K562 (cell line): ENCODE data around the gene TMEM222. TPM values are rescaled to one million over a fixed set of nuclear protein-coding genes. Genes with fewer than 3 reads are reported as not detected.

Experiments
- BACH1 ChIP-seq: fragments of 200-800 bp; sonication (Bioruptor generic); IDR thresholded peaks from 2 replicates; pipeline ENCODE4 v1.6.1; 2016; ENCODE audit warnings: missing genetic modification characterization, missing compliant biosample characterization
- KLF1 ChIP-seq: fragments of 450-650 bp; IDR thresholded peaks from 2 replicates; pipeline ENCODE4 v1.6.1; 2016; ENCODE audit warnings: missing genetic modification characterization, missing compliant biosample characterization
- NELFE ChIP-seq: IDR thresholded peaks from 2 replicates; pipeline ENCODE4 v1.6.1; 2011; ENCODE audit warnings: mild to moderate bottlenecking; ENCODE audit not compliant: insufficient read depth, insufficient read length
- NFE2 ChIP-seq: IDR thresholded peaks from 2 replicates; pipeline ENCODE4 v1.6.1; 2014; ENCODE audit warnings: antibody characterized with exemption, low read depth
- RBFOX2 ChIP-seq: fragments of 200-400 bp; formaldehyde crosslinking; IDR thresholded peaks from 2 replicates; pipeline ENCODE4 v1.6.1; 2017; ENCODE audit warnings: low read depth, mild to moderate bottlenecking, low read length, moderate library complexity
- RREB1 ChIP-seq: fragments of 250-450 bp; sonication (Bioruptor Pico); IDR thresholded peaks from 2 replicates; pipeline ENCODE4 v1.4.0; 2020
- TAF1 ChIP-seq: IDR thresholded peaks from 2 replicates; pipeline ENCODE4 v1.6.1; 2011; ENCODE audit warnings: mild to moderate bottlenecking, low read length, moderate library complexity; ENCODE audit not compliant: insufficient read depth, control insufficient read depth, severe bottlenecking; ENCODE audit errors: extremely low read depth
- XRCC5 ChIP-seq: fragments of 200-400 bp; formaldehyde crosslinking; IDR thresholded peaks from 2 replicates; pipeline ENCODE4 v1.6.1; 2017; ENCODE audit warnings: low read depth, mild to moderate bottlenecking, low read length
- YY1 ChIP-seq, 3 experiments: IDR thresholded peaks; 2 replicates each; pipeline ENCODE4 v1.6.1; 2011; ENCODE audit warnings: low read length in 2 of 3, mild to moderate bottlenecking in 2 of 3, moderate library complexity in 2 of 3, borderline replicate concordance in 1 of 3, control low read depth in 1 of 3, low read depth in 1 of 3; ENCODE audit not compliant: insufficient read depth in 3 of 3, insufficient replicate concordance in 2 of 3, control insufficient read depth in 1 of 3, insufficient read length in 1 of 3; ENCODE audit errors: extremely low read depth in 1 of 3
- ZNF668 ChIP-seq: fragments of 250-450 bp; sonication (Bioruptor Pico); IDR thresholded peaks from 2 replicates; pipeline ENCODE4 v1.8.0; 2022; ENCODE audit warnings: mild to moderate bottlenecking, inconsistent platforms
- polyA plus RNA-seq, 8 experiments: library from polyadenylated mRNA; depleted of rRNA in 4 of 8; stranded (reverse) in 5 of 8; unstranded in 3 of 8; fragments of >200 nt; fragmentation: Nextera tagmentation in 2 of 8; fragmentation: Illumina TruSeq in 1 of 8; extraction: Ambion mirVana in 2 of 8; extraction: Trizol in 1 of 8; gene quantifications; 2 replicates each; pipeline versions ENCODE4 v1.2.1 to v1.2.3, GENCODE V29; 2011 to 2014; ENCODE audit warnings: inconsistent platforms in 1 of 8, missing spikeins in 1 of 8
- total RNA-seq, 7 experiments: library from RNA; depleted of rRNA in 6 of 7; stranded (reverse); fragments of >200 nt in 6 of 7; fragmentation: Illumina TruSeq in 2 of 7; extraction: Trizol in 2 of 7; gene quantifications; 2 replicates each; pipeline versions ENCODE4 v1.2.1 to v1.2.3, GENCODE V29; 2011 to 2021; ENCODE audit warnings: low replicate concordance in 1 of 7
- TF ChIP-seq, protein P1 (sequence below): sonication (generic); formaldehyde crosslinking; IDR thresholded peaks from 2 replicates; pipeline ENCODE4 v1.8.1; 2023; ENCODE audit warnings: mild to moderate bottlenecking, missing genetic modification reagents
- TF ChIP-seq, protein P2 (sequence below): sonication (generic); formaldehyde crosslinking; IDR thresholded peaks from 2 replicates; pipeline ENCODE4 v1.8.0; 2022; ENCODE audit warnings: missing genetic modification reagents, mild to moderate bottlenecking, borderline replicate concordance
- TF ChIP-seq, protein P3 (sequence below): fragments of 250-450 bp; sonication (Bioruptor Pico); IDR thresholded peaks from 2 replicates; pipeline ENCODE4 v1.8.0; 2022; ENCODE audit warnings: inconsistent platforms

TMEM222 gene
- total and polyA plus RNA-seq, 9 of the 15 experiments (the other 6 are each of a cell fraction or from before 2014, with no cell fraction given), result 6.9 to 48.0 (median 32.8) TPM

GRCh38 chr1:27366411-27367159 lies 44.6 kb downstream of the TMEM222 start, which contains the start of gene MAP3K6 (continued):
- TF ChIP-seq, protein P1, sequence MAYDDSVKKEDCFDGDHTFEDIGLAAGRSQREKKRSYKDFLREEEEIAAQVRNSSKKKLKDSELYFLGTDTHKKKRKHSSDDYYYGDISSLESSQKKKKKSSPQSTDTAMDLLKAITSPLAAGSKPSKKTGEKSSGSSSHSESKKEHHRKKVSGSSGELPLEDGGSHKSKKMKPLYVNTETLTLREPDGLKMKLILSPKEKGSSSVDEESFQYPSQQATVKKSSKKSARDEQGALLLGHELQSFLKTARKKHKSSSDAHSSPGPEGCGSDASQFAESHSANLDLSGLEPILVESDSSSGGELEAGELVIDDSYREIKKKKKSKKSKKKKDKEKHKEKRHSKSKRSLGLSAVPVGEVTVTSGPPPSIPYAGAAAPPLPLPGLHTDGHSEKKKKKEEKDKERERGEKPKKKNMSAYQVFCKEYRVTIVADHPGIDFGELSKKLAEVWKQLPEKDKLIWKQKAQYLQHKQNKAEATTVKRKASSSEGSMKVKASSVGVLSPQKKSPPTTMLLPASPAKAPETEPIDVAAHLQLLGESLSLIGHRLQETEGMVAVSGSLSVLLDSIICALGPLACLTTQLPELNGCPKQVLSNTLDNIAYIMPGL (CRISPR knock-in tag), result peak; percentile 59; the same call in 1 of the 2 replicates
- TF ChIP-seq, protein P2, sequence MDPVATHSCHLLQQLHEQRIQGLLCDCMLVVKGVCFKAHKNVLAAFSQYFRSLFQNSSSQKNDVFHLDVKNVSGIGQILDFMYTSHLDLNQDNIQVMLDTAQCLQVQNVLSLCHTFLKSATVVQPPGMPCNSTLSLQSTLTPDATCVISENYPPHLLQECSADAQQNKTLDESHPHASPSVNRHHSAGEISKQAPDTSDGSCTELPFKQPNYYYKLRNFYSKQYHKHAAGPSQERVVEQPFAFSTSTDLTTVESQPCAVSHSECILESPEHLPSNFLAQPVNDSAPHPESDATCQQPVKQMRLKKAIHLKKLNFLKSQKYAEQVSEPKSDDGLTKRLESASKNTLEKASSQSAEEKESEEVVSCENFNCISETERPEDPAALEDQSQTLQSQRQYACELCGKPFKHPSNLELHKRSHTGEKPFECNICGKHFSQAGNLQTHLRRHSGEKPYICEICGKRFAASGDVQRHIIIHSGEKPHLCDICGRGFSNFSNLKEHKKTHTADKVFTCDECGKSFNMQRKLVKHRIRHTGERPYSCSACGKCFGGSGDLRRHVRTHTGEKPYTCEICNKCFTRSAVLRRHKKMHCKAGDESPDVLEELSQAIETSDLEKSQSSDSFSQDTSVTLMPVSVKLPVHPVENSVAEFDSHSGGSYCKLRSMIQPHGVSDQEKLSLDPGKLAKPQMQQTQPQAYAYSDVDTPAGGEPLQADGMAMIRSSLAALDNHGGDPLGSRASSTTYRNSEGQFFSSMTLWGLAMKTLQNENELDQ (CRISPR knock-in tag), result no peak
- 0 out of 2 replicates have a peak, but pooled peaks have one; percentile 61 for TF ChIP-seq ZNF668 (CRISPR knock-in tag)
- TF ChIP-seq TAF1, result peak; percentile 44
- TF ChIP-seq, protein P3, sequence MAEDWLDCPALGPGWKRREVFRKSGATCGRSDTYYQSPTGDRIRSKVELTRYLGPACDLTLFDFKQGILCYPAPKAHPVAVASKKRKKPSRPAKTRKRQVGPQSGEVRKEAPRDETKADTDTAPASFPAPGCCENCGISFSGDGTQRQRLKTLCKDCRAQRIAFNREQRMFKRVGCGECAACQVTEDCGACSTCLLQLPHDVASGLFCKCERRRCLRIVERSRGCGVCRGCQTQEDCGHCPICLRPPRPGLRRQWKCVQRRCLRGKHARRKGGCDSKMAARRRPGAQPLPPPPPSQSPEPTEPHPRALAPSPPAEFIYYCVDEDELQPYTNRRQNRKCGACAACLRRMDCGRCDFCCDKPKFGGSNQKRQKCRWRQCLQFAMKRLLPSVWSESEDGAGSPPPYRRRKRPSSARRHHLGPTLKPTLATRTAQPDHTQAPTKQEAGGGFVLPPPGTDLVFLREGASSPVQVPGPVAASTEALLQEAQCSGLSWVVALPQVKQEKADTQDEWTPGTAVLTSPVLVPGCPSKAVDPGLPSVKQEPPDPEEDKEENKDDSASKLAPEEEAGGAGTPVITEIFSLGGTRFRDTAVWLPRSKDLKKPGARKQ (CRISPR knock-in tag), result no peak
- no peak for TF ChIP-seq RREB1 (CRISPR knock-in tag)
- peak; percentile 75 for TF ChIP-seq RBFOX2
- no peak for TF ChIP-seq BACH1
- no peak; the same call in 1 of the 2 replicates for TF ChIP-seq NFE2
- peak in 2 of 3 experiments; percentile 80 to 89 for TF ChIP-seq YY1 (IDR thresholded peaks at IDR 0.05; ENCODE audit: borderline replicate concordance in 1 of 3, control insufficient read depth in 1 of 3, extremely low read depth in 1 of 3, insufficient read depth in 3 of 3, insufficient read length in 1 of 3, insufficient replicate concordance in 2 of 3, low read depth in 1 of 3, low read length in 2 of 3)
- no peak for TF ChIP-seq XRCC5
- no peak for TF ChIP-seq KLF1 (tag)
- no peak for TF ChIP-seq NELFE
